GM13977 (cell line): ENCODE results near the gene MIGA2.

Experiments
- DNase-seq: peaks from one replicate; pipeline ENCODE4 v3.0.0; 2012; ENCODE audit warnings: low spot score
- CTCF ChIP-seq: IDR thresholded peaks from 2 replicates; pipeline ENCODE4 v1.5.1; 2012; ENCODE audit warnings: mild to moderate bottlenecking, control low read depth; ENCODE audit not compliant: insufficient read depth; ENCODE audit errors: extremely low read depth, missing control alignments
- in situ Hi-C: fragments of 300-500 bp; cut with MboI; formaldehyde crosslinking; loops from one replicate; pipeline ENCODE4 v1.12.0; 2022; ENCODE audit warnings: low sequenced_read_pairs, low pct_unique_long_range_greater_than_20kb, mixed read lengths, inconsistent platforms; ENCODE audit not compliant: unreplicated experiment

MIGA2 gene

GRCh38 chr9:129022037-129022436 lies 14.4 kb upstream of the MIGA2 start:
- DNase-seq, result no peak
- in situ Hi-C loops, result no loop called here
- no peak for TF ChIP-seq CTCF

- in situ Hi-C loops, result no loop called here
- TF ChIP-seq CTCF, result no peak
- DNase-seq, result no peak
Observed at GRCh38 chr9:129023036-129023907, 13.2 kb upstream of the MIGA2 start.

GRCh38 chr9:129023908-129024233 lies 12.6 kb upstream of the MIGA2 start:
- no peak for DNase-seq
- in situ Hi-C loops, result no loop called here
- no peak for TF ChIP-seq CTCF

GRCh38 chr9:129026442-129027223 lies 9.8 kb upstream of the MIGA2 start:
- no peak for TF ChIP-seq CTCF
- in situ Hi-C loops, result no loop called here
- no peak for DNase-seq

- TF ChIP-seq CTCF, result no peak
- DNase-seq, result no peak
- in situ Hi-C loops, result no loop called here
Observed at GRCh38 chr9:129027224-129027684, 9.2 kb upstream of the MIGA2 start.

GRCh38 chr9:129027685-129028191 lies 8.7 kb upstream of the MIGA2 start:
- DNase-seq, result peak; percentile 70
- TF ChIP-seq CTCF, result no peak
- in situ Hi-C loops, result no loop called here
